ENCODE results near the gene COL1A1. TPM values are rescaled to one million over a fixed set of nuclear protein-coding genes. Genes with fewer than 3 reads are reported as not detected.

Gene COL1A1
- total and polyA plus RNA-seq, 4 donors = 8.3 to 72.5 (median 35.8) TPM

- H3K9ac ChIP-seq (ENCODE audit: low read depth in 1 of 2, low read length in 2 of 2) = peak overlapping the region in 1 of 2 donors; percentile 44
- DNase-seq (ENCODE audit: low spot score) = peak; percentile 79
These were observed 47.5 kb downstream of the COL1A1 start for GRCh38 chr17:50153650-50154575.

GRCh38 chr17:50152736-50153135 lies 48.7 kb downstream of the COL1A1 start:
- peak overlapping the region; percentile 77 to 79 for H3K27ac ChIP-seq (ENCODE audit: low read depth in 1 of 2, low read length in 2 of 2)
- H3K36me3 ChIP-seq (ENCODE audit: control insufficient read depth in 4 of 4, insufficient read depth in 3 of 4, low read depth in 1 of 4, low read length in 3 of 4) = no peaks in the 10 kb centered on the region
- H3K4me3 ChIP-seq (ENCODE audit: low read depth in 1 of 3, low read length in 3 of 3) = no peak overlapping the region
- peaks cover 1 to 33% (median 26%) of the 10 kb centered on the region in 4 donors for H3K4me1 ChIP-seq (ENCODE audit: control insufficient read depth in 4 of 4, insufficient read depth in 4 of 4, low read length in 3 of 4)
- H3K9ac ChIP-seq (ENCODE audit: low read depth in 1 of 2, low read length in 2 of 2) = no peak overlapping the region
- DNase-seq (ENCODE audit: low spot score) = no peak
- TF ChIP-seq SP1 (IDR thresholded peaks at IDR 0.05) = no peak
- TF ChIP-seq FOXA2 (IDR thresholded peaks at IDR 0.05) = no peak
- no peak for TF ChIP-seq EGR1 (IDR thresholded peaks at IDR 0.05; ENCODE audit: low read depth in 2 of 2)
- TF ChIP-seq GABPA (IDR thresholded peaks at IDR 0.05 in 1 of 2, conservative IDR thresholded peaks at IDR 0.05 in 1 of 2) = no peak
- no peak for TF ChIP-seq REST (IDR thresholded peaks at IDR 0.05)
- 81% methylated on average over 7 of the region's 7 CpGs for WGBS
- H3K27me3 ChIP-seq (ENCODE audit: control insufficient read depth in 4 of 4, insufficient read depth in 4 of 4, low read length in 3 of 4) = no peaks in the 10 kb centered on the region
- H3K9me3 ChIP-seq (ENCODE audit: control insufficient read depth in 4 of 4, low read length in 3 of 4) = no peaks in the 10 kb centered on the region

More at GRCh38 chr17:50153650-50154575, 47.5 kb downstream of the COL1A1 start:
- Histone ChIP-seq H3K36me3 (ENCODE audit: control insufficient read depth in 4 of 4, insufficient read depth in 3 of 4, low read depth in 1 of 4, low read length in 3 of 4) (no peaks in the 10 kb centered on the region), H3K27me3 (ENCODE audit: control insufficient read depth in 4 of 4, insufficient read depth in 4 of 4, low read length in 3 of 4) (no peaks in the 10 kb centered on the region), H3K4me1 (ENCODE audit: control insufficient read depth in 4 of 4, insufficient read depth in 4 of 4, low read length in 3 of 4) (peaks cover 1 to 25% (median 16%) of the 10 kb centered on the region in 4 donors), H3K9me3 (ENCODE audit: control insufficient read depth in 4 of 4, low read length in 3 of 4) (no peaks in the 10 kb centered on the region), H3K27ac (ENCODE audit: low read depth in 1 of 2, low read length in 2 of 2) (no peak overlapping the region), H3K4me3 (ENCODE audit: low read depth in 1 of 3, low read length in 3 of 3) (no peak overlapping the region)
- 65% methylated on average over 16 of the region's 16 CpGs for WGBS
- TF ChIP-seq HNF4G (IDR thresholded peaks at IDR 0.05) = no peak
- TF ChIP-seq RXRA (IDR thresholded peaks at IDR 0.05) = peak; percentile 42 to 59
- no peak for TF ChIP-seq EGR1 (IDR thresholded peaks at IDR 0.05; ENCODE audit: low read depth in 2 of 2)

- Histone ChIP-seq H3K27me3 (ENCODE audit: control insufficient read depth in 4 of 4, insufficient read depth in 4 of 4, low read length in 3 of 4) (no peaks in the 10 kb centered on the region), H3K9ac (ENCODE audit: low read depth in 1 of 2, low read length in 2 of 2) (peak overlapping the region; percentile 0 to 33), H3K36me3 (ENCODE audit: control insufficient read depth in 4 of 4, insufficient read depth in 3 of 4, low read depth in 1 of 4, low read length in 3 of 4) (no peaks in the 10 kb centered on the region), H3K27ac (ENCODE audit: low read depth in 1 of 2, low read length in 2 of 2) (peak overlapping the region; percentile 79 to 82), H3K9me3 (ENCODE audit: control insufficient read depth in 4 of 4, low read length in 3 of 4) (no peaks in the 10 kb centered on the region), H3K4me1 (ENCODE audit: control insufficient read depth in 4 of 4, insufficient read depth in 4 of 4, low read length in 3 of 4) (peaks cover 7 to 40% (median 32%) of the 10 kb centered on the region in 4 donors), H3K4me3 (ENCODE audit: low read depth in 1 of 3, low read length in 3 of 3) (peak overlapping the region in 2 of 3 donors; percentile 42 to 73)
- peak; percentile 75 for DNase-seq (ENCODE audit: low spot score)
- WGBS = 28% methylated on average over 12 of the region's 12 CpGs
- peak; percentile 36 for TF ChIP-seq MAX (IDR thresholded peaks at IDR 0.05)
- TF ChIP-seq SP1 (IDR thresholded peaks at IDR 0.05) = peak; percentile 61
- TF ChIP-seq YY1 (IDR thresholded peaks at IDR 0.05) = no peak
- no peak for TF ChIP-seq ATF3 (IDR thresholded peaks at IDR 0.05)
- TF ChIP-seq GABPA (IDR thresholded peaks at IDR 0.05 in 1 of 2, conservative IDR thresholded peaks at IDR 0.05 in 1 of 2) = peak in 1 of 2 donors; percentile 34
- TF ChIP-seq NR2F2 (IDR thresholded peaks at IDR 0.05) = peak; percentile 70
- peak; percentile 10 for TF ChIP-seq CTCF (IDR thresholded peaks at IDR 0.05; ENCODE audit: low read depth, low read length, missing input control)
- no peak for TF ChIP-seq HNF4G (IDR thresholded peaks at IDR 0.05)
- peak; percentile 25 for TF ChIP-seq RXRA (IDR thresholded peaks at IDR 0.05)
- peak in 1 of 2 donors; percentile 14 for TF ChIP-seq RAD21 (IDR thresholded peaks at IDR 0.05)
- TF ChIP-seq ZBTB33 (IDR thresholded peaks at IDR 0.05) = no peak
- TF ChIP-seq HNF4A (conservative IDR thresholded peaks at IDR 0.05) = peak; percentile 48 to 60
These were observed 49.4 kb downstream of the COL1A1 start for GRCh38 chr17:50151937-50152547.

Measured in liver (tissue), 9 donors.